WERI-Rb-1 (cell line): ENCODE measurements around the gene DCAKD.

Experiments
- DNase-seq: peaks from one replicate; pipeline ENCODE4 v3.0.0-alpha.2; 2020
- H3K27ac ChIP-seq: fragments of 250-450 bp; sonication (Bioruptor Pico); 2 replicates; pipeline ENCODE4 v1.5.1; 2020; ENCODE audit warnings: mild to moderate bottlenecking, moderate library complexity
- H3K27me3 ChIP-seq: fragments of 250-450 bp; sonication (Bioruptor Pico); 2 replicates; pipeline ENCODE4 v1.5.1; 2021; ENCODE audit warnings: mild to moderate bottlenecking, low read depth, moderate library complexity; ENCODE audit not compliant: insufficient read depth, severe bottlenecking
- H3K36me3 ChIP-seq: fragments of 250-450 bp; sonication (Bioruptor Pico); 2 replicates; pipeline ENCODE4 v1.5.1; 2020; ENCODE audit warnings: mild to moderate bottlenecking, moderate library complexity
- H3K4me3 ChIP-seq: 2 replicates; pipeline ENCODE4 v1.5.1; 2011; ENCODE audit warnings: low read depth, mild to moderate bottlenecking, control low read depth, low read length
- H3K9me3 ChIP-seq: fragments of 250-450 bp; sonication (Bioruptor Pico); 2 replicates; pipeline ENCODE4 v1.5.1; 2021; ENCODE audit warnings: mild to moderate bottlenecking, moderate library complexity; ENCODE audit not compliant: severe bottlenecking
- TF ChIP-seq, protein P1 (sequence below): IDR thresholded peaks from 2 replicates; pipeline ENCODE4 v1.5.1; 2011; ENCODE audit warnings: low read depth, mild to moderate bottlenecking, control low read depth, inconsistent platforms, low read length

DCAKD gene

GRCh38 chr17:44992242-44992939 lies 59.0 kb downstream of the DCAKD start:
- Histone ChIP-seq H3K27me3 (no peaks in the 10 kb centered on the region), H3K36me3 (no peaks in the 10 kb centered on the region), H3K27ac (no peak overlapping the region), H3K4me3 (no peak overlapping the region), H3K9me3 (no peaks in the 10 kb centered on the region)
- TF ChIP-seq, protein P1, sequence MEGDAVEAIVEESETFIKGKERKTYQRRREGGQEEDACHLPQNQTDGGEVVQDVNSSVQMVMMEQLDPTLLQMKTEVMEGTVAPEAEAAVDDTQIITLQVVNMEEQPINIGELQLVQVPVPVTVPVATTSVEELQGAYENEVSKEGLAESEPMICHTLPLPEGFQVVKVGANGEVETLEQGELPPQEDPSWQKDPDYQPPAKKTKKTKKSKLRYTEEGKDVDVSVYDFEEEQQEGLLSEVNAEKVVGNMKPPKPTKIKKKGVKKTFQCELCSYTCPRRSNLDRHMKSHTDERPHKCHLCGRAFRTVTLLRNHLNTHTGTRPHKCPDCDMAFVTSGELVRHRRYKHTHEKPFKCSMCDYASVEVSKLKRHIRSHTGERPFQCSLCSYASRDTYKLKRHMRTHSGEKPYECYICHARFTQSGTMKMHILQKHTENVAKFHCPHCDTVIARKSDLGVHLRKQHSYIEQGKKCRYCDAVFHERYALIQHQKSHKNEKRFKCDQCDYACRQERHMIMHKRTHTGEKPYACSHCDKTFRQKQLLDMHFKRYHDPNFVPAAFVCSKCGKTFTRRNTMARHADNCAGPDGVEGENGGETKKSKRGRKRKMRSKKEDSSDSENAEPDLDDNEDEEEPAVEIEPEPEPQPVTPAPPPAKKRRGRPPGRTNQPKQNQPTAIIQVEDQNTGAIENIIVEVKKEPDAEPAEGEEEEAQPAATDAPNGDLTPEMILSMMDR: no peak
- DNase-seq: no peak

GRCh38 chr17:44990994-44991393 lies 60.4 kb downstream of the DCAKD start:
- no peaks in the 10 kb centered on the region for H3K9me3 ChIP-seq
- no peak overlapping the region for H3K27ac ChIP-seq
- no peaks in the 10 kb centered on the region for H3K27me3 ChIP-seq
- peak; percentile 47 for DNase-seq
- no peak overlapping the region for H3K4me3 ChIP-seq
- H3K36me3 ChIP-seq: no peaks in the 10 kb centered on the region
- TF ChIP-seq, protein P1: no peak

DNA sequence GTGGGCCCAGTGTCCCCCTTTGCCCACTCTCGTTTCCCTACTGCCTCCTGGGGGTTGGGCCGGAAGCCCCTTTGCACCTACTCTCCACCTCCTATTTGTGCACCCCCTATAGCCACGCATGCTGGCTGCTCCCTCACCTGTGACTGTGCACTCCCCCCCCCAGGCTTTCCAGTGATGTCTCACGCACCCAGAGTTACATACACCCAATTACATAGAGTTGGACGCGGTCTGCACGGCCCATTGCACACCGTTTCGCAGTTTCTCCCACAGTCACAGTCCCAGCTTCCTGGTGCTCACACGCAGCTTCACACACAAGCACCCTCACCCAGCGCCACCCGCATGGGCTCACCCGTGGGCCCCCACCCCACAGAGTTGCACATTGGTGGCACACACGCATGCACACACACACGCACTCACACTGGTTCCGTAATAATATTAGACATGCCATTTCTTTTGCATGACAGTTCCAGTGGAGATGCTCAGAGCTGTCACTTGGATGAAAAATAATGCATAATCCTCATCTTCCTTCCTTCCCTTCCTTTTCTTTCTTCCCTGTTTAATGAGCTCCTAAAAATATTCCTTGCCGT lies 61.8 kb downstream of the DCAKD start:
- peaks cover 3% of the 10 kb centered on the region for H3K9me3 ChIP-seq
- no peaks in the 10 kb centered on the region for H3K36me3 ChIP-seq
- H3K27ac ChIP-seq: no peak overlapping the region
- DNase-seq: no peak
- H3K4me3 ChIP-seq: no peak overlapping the region
- TF ChIP-seq, protein P1: 0 out of 2 replicates have a peak, but pooled peaks have one; percentile 13
- H3K27me3 ChIP-seq: no peaks in the 10 kb centered on the region

GRCh38 chr17:44988044-44988942 lies 63.1 kb downstream of the DCAKD start:
- DNase-seq: no peak
- H3K4me3 ChIP-seq: no peak overlapping the region
- no peaks in the 10 kb centered on the region for H3K36me3 ChIP-seq
- TF ChIP-seq, protein P1: no peak
- no peaks in the 10 kb centered on the region for H3K27me3 ChIP-seq
- peaks cover 3% of the 10 kb centered on the region for H3K9me3 ChIP-seq
- H3K27ac ChIP-seq: peak overlapping the region; percentile 18; the same call in 1 of the 2 replicates

DNA sequence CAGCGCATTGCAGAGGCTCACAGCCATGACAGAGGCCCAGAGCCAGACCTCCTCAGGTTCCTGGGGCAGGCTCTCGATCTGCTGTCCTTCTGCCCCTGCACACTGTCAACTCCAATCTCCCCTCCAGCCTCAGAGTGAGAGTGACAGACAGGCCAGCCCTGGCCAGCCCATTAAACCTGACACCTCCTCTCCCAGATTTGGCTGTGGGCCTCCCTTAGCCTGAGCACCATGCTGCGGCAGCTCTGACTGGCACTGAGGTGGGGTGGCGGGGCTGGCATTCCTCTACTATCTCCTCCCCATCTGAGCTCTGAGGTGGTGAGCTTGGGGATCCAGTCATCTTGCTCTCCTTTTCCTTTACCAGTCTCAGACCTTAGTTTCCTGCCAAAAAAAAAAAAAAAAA lies 67.9 kb downstream of the DCAKD start:
- TF ChIP-seq, protein P1: no peak
- Histone ChIP-seq H3K36me3 (no peaks in the 10 kb centered on the region), H3K4me3 (no peak overlapping the region), H3K27ac (no peak overlapping the region), H3K27me3 (no peaks in the 10 kb centered on the region), H3K9me3 (peaks cover 3% of the 10 kb centered on the region)
- no peak for DNase-seq
